GM21360 (cell line): ENCODE data around the gene TAF4.

Source experiments
- ATAC-seq: cut with Tn5 transposase; IDR thresholded peaks from one replicate; pipeline ENCODE4 v1.9.1; 2021; ENCODE audit warnings: mild to moderate bottlenecking, moderate library complexity; ENCODE audit not compliant: unreplicated experiment

The TAF4 gene

DNA sequence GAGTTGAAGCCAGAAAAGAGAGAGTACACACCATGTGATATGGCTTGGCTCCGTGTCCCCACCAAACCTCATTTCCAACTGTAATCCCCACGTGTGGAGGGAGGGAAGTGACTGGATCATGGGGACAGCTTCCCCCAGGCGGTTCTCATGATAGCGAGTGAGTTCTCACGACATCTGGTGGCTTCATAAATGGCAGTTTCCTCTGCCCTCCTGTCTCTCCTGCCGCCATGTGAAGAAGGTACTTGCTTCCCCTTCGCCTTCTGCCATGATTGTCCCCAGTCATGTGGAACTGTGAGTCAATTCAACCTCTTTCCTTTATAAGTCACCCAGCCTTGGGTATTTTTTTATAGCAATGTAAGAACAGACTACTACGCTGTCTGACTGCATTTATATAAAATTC lies 40.3 kb downstream of the TAF4 start:
- ATAC-seq: no peak

DNA sequence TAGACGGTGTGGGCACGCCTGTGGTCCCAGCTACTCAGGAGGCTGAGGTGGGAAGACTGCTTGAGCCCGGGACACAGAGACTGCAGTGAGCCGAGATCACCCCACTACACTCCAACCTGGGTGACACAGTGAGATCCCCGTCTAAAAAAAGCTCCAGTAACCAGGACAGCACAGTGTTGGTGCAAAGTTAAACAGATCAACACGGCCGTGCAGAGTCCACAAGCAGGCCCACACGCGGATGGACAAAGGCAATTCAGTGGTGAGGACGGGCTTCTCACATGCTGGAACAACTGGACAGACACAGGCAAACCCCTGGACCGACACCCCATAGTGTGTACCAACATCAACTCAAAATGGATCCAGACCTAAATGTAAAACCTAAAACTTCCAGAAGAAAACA lies 41.7 kb downstream of the TAF4 start:
- no peak for ATAC-seq

DNA sequence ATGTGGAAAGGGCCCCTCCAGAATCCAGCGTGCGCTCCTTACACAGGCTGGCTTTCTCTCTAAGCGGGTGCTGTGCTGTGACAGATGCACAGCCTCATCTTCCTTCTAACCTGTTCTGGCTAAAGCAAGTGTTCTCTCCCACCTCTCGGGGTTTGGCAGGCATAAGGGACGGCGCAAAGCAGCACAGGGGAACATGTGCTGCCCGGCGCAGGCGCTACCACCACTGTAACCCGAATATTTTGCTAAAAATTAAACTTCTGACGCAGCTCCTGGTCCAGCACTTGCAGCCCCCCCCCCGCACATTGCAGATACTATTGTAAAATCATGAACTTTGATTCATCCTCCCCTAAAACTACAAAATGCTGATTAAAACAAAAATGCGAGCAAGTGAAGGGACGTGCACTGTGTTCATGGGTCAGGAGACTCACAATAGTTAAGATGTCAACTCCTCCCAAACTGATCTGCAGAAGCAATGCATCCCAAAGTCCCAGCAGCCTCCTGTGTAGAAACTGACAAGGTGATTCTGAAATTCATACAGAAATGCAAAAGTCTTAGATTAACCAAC lies 43.0 kb downstream of the TAF4 start:
- no peak for ATAC-seq

DNA sequence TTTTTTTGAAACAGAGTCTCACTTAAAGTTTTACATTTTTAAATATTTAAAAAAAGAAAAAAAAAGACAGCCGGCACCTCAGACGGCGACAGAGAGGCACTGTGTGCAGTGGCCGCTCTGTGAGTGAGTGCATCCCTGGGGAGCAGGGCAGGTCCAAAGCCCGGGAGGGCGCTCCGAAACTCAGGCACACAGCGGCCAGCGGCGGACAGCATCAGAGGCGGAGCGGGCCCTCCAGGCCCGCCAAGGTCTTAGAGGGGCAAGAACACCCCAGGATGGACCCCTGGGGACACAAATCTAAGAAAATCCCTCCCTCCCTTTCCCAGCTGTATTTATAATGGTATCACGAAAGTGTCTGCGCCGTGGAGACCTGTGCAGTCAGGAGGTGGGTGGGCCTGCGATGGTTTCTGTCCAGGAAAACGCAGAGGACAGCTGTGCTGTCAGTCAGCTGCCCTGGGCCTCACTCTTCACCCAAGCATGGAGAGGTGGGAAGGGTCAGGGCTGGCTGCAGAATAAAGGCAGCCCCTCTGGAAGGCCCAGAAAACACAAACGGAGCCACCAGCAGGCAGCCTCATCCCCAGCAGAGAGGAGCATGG lies 43.8 kb downstream of the TAF4 start:
- ATAC-seq: no peak

DNA sequence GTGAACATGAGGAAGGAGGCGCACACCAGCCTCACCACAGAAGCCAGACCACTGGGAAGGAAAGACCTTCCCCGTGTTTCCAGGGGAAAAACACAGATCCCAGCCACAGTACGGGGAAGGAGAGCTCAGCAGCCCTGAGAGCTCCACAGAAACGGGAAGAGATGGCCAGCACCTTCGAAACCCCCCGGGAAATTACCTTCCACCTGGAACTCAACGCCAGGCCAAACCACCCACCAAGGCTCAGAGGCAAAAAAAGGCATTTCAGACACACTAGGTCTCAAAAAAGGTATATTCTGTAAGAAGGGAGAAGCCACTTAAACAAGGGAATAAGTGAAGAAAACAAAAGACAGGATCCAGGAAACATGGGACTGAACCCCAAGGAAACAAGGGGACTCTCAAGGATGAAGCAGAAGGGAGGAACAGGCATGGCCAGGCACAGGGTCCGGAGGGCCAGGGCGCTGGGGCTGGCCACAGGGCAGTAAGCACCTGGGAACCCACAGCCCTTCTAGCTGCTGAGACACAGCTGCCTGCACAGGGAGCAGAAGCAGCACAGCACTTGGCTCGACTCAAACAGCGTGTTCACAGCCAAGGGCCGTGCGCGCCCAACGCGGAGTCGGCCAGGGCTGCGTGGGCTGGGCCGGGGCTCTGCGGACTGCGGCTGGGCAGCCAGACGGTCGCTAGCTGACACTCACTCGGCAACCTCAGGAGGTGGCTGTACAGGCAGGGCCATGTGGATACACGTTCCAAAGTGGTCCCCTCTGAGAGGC lies 44.6 kb downstream of the TAF4 start:
- ATAC-seq: no peak

DNA sequence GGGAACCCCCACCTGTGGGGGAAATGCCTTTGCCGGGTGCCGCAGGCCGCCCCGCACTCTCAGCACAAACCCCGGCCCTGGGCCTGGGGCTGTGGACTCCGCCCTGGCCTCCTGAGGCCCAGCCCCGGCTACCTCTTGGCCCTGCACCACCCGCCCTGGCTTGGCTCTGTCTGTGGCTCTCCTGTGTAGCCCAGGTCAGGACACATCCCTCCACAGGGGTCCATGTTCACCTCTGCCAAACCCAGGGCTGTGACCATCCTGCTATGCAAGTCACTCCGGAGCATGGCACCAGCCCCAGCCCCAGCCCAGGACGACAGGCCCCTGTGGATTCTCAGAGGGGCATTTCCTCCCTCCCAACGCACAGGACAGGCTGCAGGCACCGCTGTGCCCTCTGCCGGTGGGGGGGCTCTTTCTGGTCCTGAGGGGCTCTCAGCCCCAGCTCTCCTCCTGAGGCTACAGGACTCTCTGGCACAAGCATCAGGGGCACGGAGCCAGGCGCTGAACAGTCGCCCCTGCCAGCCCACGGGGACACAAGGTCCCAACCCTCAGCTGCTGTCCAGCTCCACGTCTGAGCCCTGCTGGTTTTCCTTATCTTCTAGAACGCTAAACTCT lies 45.7 kb downstream of the TAF4 start:
- ATAC-seq: no peak

DNA sequence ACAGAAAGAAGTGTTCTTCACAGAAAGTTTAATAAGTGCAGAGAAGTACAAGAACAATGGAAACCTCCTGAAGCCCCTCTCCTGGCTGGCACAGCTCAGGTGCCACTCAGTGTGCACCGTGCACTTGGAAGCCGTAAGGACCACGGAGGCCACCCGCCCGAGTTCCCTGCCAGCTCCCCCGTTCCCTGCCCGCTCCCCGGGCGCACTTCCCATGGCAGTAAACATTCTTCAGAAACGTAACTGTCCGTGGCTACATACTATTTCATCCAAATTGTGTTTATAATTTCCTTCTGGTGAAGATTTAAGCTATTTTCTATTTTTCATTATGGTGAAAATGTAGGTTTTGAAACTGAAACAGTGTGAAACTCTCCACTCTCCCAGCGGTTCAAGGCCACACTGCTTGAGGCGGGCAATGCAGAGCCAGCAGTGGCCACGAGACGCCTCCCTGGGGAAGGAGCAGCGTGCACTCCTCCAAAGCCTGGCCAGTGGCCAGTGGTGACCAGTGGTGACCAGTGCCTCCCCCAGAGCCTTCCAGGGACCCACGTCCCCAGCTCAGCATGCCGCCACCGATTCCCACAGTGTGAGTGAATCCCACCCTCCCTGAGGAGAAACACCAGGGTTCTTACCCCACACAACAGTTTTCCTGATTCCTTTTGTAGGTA lies 46.4 kb downstream of the TAF4 start:
- no peak for ATAC-seq

DNA sequence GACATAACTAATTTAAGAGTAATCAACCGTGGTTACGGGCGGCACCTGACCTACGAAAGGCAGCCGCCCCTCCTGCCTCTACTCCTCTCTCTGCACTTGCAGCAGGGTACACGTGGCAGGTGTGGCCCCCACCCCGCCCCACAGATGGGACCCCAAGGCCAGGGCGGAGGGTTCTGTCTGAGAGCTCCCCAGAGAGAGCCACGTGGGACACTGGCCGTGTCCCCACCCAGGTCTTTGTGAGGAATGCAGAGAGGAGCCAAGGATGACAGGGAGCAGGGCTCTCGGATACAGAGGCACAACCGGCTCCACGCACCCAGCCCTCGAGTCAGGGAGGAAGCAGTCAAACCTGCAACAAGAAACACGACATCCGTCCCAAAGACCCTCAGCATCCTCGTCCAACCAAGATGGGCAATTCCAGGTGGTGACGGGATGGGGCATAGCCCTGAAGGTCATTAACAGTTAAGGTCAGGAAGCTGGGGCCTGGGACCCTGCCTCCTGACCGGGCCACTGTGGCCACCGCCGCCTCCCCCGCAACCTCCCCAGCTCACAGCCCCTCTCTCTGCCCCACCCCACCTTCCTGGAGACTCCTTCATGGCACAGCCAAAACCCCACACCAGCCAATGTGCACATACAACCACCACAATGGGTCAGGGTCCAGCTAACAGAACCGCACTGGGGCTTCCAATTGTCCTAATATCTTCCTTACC lies 47.1 kb downstream of the TAF4 start:
- no peak for ATAC-seq

DNA sequence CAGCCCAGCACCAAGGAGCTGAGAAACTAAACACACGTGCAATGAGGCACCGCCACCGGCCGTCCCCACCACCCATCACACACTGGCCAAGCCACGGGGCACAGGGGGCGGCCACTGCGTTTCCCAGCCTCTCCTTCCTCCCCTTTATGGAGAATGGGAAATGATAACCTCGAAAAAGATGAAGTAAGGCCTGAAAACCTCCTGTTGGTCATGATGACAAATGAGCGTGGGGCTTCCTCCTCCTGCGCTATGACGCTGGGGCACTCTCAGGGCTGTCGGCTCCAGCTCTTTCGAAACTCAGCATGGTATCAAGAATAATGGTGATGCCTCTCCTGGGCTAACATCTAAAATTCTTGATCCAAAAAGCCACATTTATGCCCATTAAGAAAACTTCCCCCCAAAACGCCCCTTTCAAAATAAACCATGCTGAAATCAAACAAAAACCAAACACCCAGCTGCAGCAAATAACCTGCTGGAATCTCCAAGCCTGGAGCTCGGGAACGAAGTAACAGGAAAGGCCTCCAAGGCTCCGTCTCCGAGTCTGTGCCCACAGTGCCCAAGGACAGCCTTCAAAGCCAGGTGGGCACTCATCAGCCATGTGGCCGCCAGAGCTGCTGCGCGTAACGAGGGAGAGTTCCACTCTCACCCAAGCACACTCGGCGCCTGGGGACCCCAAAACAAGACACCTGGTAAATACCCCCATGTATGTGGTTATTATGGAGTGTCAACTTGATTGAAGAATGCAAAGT lies 50.0 kb downstream of the TAF4 start:
- ATAC-seq: no peak

DNA sequence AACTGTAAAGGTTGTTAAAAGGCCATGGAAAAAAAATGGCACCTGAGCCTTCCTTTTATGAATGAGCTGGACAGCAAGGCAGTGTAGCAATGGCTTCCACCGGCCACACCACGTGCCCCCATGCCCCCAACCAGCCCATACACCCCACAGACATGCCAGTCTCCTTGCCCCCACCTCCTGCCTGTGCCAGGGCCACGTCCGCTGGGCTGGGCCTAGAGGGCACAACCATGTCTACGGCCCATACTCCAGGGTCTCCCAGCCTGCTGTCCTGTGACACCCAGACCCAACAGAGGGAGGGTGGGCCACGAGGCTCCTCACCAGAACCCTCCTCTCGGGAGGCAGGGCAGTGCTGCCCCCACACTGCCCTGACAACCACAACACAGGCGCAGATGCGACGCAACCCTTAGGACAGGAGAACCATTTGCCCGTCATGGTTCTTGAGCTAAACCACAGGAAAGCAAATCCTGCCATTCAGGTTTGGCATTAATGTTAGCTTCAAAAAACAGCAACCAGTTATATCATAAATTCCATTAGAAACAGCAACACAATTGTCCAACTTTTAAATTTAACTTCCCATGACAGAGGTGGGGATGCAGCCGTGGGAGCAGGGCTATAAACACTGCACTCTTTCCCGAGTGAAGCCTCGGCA lies 50.7 kb downstream of the TAF4 start:
- no peak for ATAC-seq

DNA sequence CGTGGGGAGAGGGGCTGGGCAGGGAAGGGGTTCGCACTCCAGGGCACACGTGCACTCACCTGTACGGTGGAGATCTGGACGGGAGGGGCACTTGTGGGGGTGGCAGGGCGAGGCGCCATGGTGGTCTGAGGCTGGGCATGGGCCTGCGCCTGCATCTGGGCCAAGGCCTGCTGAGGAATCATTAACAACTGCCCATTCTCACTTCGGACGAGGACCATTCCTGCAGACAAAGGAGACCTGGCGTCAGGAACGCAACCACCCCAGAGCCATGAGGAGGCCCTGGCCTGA lies 51.2 kb downstream of the TAF4 start:
- ATAC-seq: no peak

DNA sequence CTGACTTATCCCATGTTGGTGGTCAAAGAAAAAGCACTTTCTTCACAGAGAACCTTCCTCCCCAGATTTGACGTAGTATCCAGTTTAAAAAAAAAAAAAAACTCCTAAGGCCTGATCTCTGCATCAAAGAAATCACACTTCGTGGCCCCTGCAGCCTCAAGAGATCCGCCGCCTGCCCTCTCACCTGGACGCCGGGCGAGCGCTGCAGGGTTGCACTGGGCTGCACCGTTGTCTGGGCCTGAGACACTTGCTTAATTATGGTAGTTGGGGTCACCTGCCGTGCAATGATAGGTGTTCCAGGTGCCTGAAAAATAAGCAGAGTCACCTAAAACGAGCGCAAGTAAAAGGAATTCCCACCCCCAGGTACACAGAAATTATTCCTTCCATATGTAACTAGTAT lies 53.0 kb downstream of the TAF4 start:
- no peak for ATAC-seq

DNA sequence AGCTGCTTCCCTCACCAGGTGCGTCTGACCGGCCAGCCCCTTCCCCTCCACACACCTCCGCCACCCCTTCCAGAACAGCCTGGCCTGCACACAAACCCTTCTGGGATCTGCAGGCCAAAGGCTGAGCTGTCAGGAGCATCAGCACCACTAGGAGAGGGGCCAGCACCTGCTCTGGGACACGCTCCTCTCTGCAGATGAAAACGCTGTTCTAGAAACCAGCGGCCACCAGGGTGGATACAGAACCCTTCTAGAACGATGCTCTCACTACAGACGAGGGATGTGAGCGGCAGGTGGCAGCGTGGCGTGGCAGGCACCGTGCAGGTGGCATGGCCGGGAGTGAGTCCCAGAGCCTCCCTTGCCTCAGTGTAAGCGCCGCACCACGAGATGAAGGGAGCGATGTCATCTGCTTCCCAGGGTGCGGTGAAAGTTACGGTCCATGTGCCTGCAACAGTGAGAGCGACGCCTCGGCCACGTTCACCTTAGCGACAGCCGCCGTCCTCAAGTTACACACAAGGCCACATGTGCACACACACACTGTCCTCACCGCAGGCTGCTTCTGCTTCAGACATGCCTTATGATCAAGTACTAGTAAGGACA lies 53.6 kb downstream of the TAF4 start:
- ATAC-seq: no peak

DNA sequence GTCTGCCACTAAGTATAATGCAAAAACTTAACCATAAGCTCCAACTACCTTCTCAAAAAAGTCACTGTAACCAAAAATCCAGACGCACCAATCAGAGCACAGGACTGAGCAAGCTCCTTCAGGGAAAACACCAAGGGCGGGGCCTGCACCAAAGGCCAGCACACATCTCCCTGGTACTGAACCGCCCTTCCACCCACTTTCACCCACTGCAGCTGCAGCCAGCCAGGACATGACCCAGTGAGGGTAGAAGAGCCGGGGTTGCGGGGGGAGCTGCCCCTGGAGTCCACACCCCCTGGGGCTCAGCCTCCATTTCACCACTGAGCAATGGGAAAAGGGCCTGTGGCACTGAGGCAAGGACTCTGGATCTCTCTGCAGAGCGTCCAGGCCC lies 54.3 kb downstream of the TAF4 start:
- no peak for ATAC-seq

DNA sequence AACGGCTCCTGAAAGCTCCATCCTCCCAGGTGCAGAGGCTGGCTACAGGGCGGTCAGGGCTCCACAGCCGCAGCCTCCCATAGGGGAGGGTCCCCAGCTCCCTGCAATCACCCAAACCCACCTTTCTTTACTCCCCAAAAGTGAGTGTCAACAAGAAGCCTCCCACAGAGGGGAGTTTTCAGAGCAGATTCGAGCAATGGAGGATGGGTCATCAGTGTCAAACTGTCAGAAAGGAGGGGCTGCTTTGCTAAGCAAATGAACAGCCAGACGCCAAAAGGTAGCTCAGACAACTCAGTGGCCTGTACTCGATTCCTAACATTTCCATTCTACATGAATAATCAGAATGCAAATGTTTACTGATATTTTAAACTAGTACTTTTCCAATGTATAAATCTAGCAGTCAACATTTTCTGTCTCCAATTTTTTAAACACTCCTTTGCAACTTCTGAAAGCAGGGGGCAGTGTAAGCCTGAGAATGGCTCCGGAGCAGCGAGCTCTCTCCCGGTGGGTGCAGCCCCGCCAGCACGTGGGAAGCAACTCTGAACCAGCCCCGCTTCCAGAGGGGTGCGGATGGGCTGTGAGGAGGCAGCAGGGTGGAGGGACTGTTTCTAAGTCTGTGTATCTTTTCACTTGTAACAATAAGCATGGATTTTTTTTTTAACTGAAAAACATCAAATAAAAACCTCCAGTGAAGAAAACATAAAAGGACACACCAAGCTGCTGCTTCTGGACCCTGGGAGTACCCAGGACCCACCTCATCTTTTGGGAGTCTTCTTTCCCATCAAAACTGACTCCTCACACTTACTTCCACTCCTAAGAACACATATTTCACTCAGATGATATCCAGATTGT lies 54.9 kb downstream of the TAF4 start:
- no peak for ATAC-seq

DNA sequence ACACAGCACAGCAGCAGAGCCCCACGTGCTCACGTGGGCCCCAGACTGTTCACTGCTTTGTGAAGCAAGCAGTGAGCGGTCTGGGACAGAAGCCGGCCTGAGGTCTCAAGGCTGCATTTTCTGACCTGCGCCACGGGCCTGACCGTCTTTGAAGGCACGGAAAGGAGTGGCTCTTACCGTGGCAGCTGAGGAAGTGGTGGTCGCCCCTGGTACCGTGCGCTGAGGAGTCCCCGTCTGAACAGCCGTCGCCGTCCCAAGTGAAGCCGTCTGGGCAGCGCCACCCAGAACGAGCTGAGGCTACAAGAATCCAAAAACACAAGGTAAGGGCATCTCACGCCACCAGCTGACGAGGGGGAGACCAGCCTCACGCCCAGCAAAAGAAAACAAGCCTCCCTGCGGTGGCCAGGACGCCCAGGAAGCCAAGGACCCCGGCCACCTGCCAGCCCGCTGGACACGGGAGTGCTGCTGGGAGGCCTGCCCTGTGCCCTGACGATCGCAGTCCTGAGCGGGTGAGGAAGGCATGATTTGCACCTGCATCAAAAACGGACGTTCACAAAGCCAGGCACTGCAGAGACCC lies 55.7 kb downstream of the TAF4 start:
- ATAC-seq: no peak

DNA sequence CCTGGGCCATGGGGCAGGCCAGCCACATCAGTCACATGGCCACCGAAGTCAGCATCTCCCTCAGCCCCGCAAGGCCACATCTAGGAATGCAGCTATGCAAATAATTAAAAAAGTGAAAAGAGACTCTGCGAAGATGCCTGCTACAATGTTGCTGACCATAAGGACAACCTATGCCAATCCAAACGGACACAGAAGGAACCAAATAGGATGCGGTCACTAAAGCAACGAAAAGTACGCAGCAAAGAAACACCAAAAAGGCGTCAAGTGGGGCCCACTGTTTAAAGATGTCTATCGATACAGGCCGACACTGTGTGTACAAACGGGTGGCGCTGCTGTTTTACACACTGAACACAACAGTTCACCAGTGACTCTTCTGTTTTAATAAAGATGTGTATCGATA lies 56.4 kb downstream of the TAF4 start:
- ATAC-seq: no peak

DNA sequence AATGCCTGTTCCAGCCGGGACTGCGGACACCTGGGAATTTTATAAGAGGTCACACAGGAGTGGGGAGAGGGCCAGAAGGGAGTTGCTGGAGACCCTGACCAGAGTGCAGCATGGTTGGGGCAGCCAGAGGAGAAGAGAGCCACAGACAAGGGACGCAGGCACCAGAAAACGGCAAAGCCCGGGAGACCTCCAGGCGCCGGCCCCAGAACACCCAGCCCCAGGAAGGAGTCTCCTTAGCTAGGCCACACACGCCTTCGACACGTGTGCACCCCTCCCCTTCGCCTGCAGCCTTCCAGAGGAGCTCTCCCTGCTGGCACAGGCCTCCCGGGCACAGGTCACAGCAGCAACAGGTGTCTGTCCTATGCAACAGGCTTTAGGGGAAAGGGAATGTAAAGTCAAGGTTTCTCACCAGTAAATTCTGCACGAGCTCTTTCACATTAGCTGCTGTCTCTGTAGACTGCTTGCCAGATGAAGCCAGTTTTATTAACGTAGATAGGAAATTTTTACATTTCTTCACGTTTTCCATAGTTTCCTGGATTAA lies 57.0 kb downstream of the TAF4 start:
- no peak for ATAC-seq
